ENCODE results near the gene TRMU. TPM values are rescaled to one million over a fixed set of nuclear protein-coding genes. Genes with fewer than 3 reads are reported as not detected.
A peak's percentile ranks its signal among the peaks of the same experiment; 100 is the strongest.

TRMU gene
- total and polyA plus RNA-seq, 2 of the 8 experiments (the other 6 are each of a cell fraction or from before 2014, with no cell fraction given), result 43.4 to 70.6 TPM

DNA sequence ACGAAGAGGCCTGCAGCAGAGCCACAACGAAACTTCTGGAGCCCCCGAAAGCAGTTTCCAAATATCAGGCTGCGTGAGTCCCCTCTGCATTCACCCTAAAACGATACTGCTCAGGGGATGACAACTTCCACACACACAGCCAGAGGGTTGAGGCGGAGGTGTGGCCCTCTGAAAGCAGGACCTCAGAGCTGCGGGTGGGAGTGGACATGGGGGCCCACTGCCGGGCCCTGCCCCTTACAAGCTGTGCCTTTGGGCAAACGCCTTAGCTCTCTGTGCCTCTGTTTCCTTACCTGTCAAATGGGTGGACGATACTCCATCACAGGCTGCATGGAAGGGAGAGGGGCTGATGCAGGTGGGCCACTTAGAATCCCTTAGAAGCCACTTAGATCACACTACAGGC lies 53.1 kb downstream of the TRMU start:
- H4K8ac ChIP-seq (ENCODE audit: extremely low read depth, insufficient read depth, low read length), result peak overlapping the region; percentile 79; the same call in 1 of the 2 replicates
- no peak overlapping the region for H3K56ac ChIP-seq (replicated peaks; ENCODE audit: insufficient read length, low read depth, low read length)
- H3K14ac ChIP-seq (ENCODE audit: insufficient read length), result no peak overlapping the region
- H4K20me1 ChIP-seq (replicated peaks in 1 of 2; ENCODE audit: control insufficient read depth in 1 of 2, insufficient read depth in 2 of 2, low read length in 2 of 2), result peaks cover 0 to 2% of the 10 kb centered on the region in 2 experiments
- H3K9ac ChIP-seq (replicated peaks in 1 of 4; ENCODE audit: extremely low read depth in 1 of 4, low read depth in 3 of 4, low read length in 3 of 4), result no peak overlapping the region
- no peak overlapping the region for H3K4me3 ChIP-seq (ENCODE audit: extremely low read depth in 1 of 4, insufficient read depth in 2 of 4, low read depth in 3 of 4, low read length in 4 of 4)
- no peak overlapping the region for H3K4ac ChIP-seq (replicated peaks; ENCODE audit: insufficient read length, low read depth, low read length)
- no peaks in the 10 kb centered on the region for H3K27me3 ChIP-seq (replicated peaks in 1 of 4; ENCODE audit: control insufficient read depth in 3 of 4, extremely low read depth in 1 of 4, insufficient read depth in 3 of 4, low read length in 3 of 4)
- H2AK5ac ChIP-seq (ENCODE audit: low read depth, low read length), result no peak overlapping the region
- no peak overlapping the region for H2BK120ac ChIP-seq (replicated peaks; ENCODE audit: low read depth, low read length)
- POLR2A ChIA-PET (ENCODE audit: partially characterized antibody), result interaction anchor here (0.6 kb wide), 1 partner anchor 10 kb away, joined by 3 read pairs; no protein-coding TSS in a partner anchor
- no peak overlapping the region for H3K18ac ChIP-seq (ENCODE audit: extremely low read depth, low read length)
- H2BK20ac ChIP-seq (ENCODE audit: low read length), result no peak overlapping the region
- H3K79me2 ChIP-seq (ENCODE audit: control insufficient read depth in 1 of 2, insufficient read depth in 2 of 2, low read length in 2 of 2), result no peaks in the 10 kb centered on the region
- peaks cover 0 to 2% (median 0%) of the 10 kb centered on the region in 4 experiments; a peak in 2 of 7 replicates for H3K4me1 ChIP-seq (replicated peaks in 1 of 4; ENCODE audit: control insufficient read depth in 3 of 4, insufficient read depth in 4 of 4, low read length in 3 of 4)
- DNase-seq (ENCODE audit: low read depth in 1 of 2, low spot score in 2 of 2) (no peak), FAIRE-seq (no peak)
- H3K36me3 ChIP-seq (ENCODE audit: control insufficient read depth in 2 of 4, insufficient read depth in 4 of 4, low read length in 3 of 4), result 0 out of 8 replicates have a peak, but pooled peaks cover 0 to 2% (median 0%) of the 10 kb centered on the region in 4 experiments
- H2BK5ac ChIP-seq (ENCODE audit: low read depth, low read length), result no peak overlapping the region
- no peak overlapping the region for H2BK15ac ChIP-seq (ENCODE audit: low read length)
- H3K23me2 ChIP-seq (ENCODE audit: low read depth, low read length), result no peaks in the 10 kb centered on the region
- H3K9me3 ChIP-seq (ENCODE audit: insufficient read depth in 2 of 2, low read depth in 1 of 2, low read length in 1 of 2), result no peaks in the 10 kb centered on the region
- H3K27ac ChIP-seq (ENCODE audit: low read depth, low read length), result no peak overlapping the region
- no peak overlapping the region for H4K91ac ChIP-seq (replicated peaks; ENCODE audit: insufficient read length, low read length)
- no peaks in the 10 kb centered on the region for H3K79me1 ChIP-seq (ENCODE audit: low read depth, low read length)
- H2AFZ ChIP-seq (ENCODE audit: low read length), result no peak overlapping the region
- no peak overlapping the region for H2BK12ac ChIP-seq (ENCODE audit: low read depth, low read length)
- CTCF ChIA-PET (ENCODE audit: partially characterized antibody), result interaction anchor here (1.3 to 2.1 kb wide), 3 partner anchors 9 to 59 kb away, joined by 3 to 6 read pairs (median 5); no protein-coding TSS in a partner anchor
- no peak overlapping the region for H3K4me2 ChIP-seq (ENCODE audit: insufficient read depth in 1 of 2, low read depth in 2 of 2, low read length in 2 of 2)
- WGBS, 2 experiments (ENCODE audit: extremely low coverage in 1 of 2, insufficient coverage in 1 of 2, insufficient read length in 1 of 2, insufficient replicate concordance in 2 of 2, low coverage in 1 of 2, low lambda C conversion rate in 2 of 2, missing lambda C conversion rate in 1 of 2), result 86% methylated on average over 7 of the region's 10 CpGs; no CpG with 5 or more reads in 1 of the 2 experiments
- H3K23ac ChIP-seq (ENCODE audit: insufficient read length), result no peak overlapping the region
- H4K5ac ChIP-seq (ENCODE audit: insufficient read length, low read depth, low read length), result no peak overlapping the region
- no peak for TF ChIP-seq HDAC6 (IDR thresholded peaks at IDR 0.05; ENCODE audit: low read depth, low read length)
- no peak for TF ChIP-seq KDM5A (IDR thresholded peaks at IDR 0.05; ENCODE audit: low read length)
- TF ChIP-seq SIX5 (IDR thresholded peaks at IDR 0.05; ENCODE audit: low read depth, low read length), result no peak
- no peak for TF ChIP-seq SIRT6 (IDR thresholded peaks at IDR 0.05; ENCODE audit: low read length)
- TF ChIP-seq JUN (IDR thresholded peaks at IDR 0.05; ENCODE audit: low read depth, low read length), result no peak
- TF ChIP-seq SP2 (IDR thresholded peaks at IDR 0.05; ENCODE audit: low read length), result no peak
- TF ChIP-seq TAF7 (optimal IDR thresholded peaks at IDR 0.05; ENCODE audit: borderline replicate concordance, low read depth, low read length), result no peak
- TF ChIP-seq SUZ12 (IDR thresholded peaks at IDR 0.05; ENCODE audit: low read length), result no peak
- no peak for TF ChIP-seq SRF (IDR thresholded peaks at IDR 0.05; ENCODE audit: low read depth, low read length)
- no peak for TF ChIP-seq SIN3A (conservative IDR thresholded peaks at IDR 0.05 in 1 of 2, IDR thresholded peaks at IDR 0.05 in 1 of 2; ENCODE audit: low read depth in 1 of 2, low read length in 2 of 2)
- TF ChIP-seq CTCF (IDR thresholded peaks at IDR 0.05; ENCODE audit: control extremely low read depth in 1 of 3, insufficient read depth in 1 of 3, low read depth in 1 of 3, low read length in 3 of 3), result no peak
